ENCODE measurements around the gene MAPK8IP1.

MAPK8IP1 gene

GRCh38 chr11:45846974-45847910 lies 38.2 kb upstream of the MAPK8IP1 start, which contains the start of gene CRY2:
TSS of gene CRY2 (plus strand) at chr11:45847475. CDS start at chr11:45847491, 16 bp downstream.
- in situ Hi-C loops (cut with MboI; ENCODE audit: low sequenced_read_pairs, unreplicated experiment): no loop called here
- peak; percentile 99 for DNase-seq (ENCODE audit: low spot score)
- TF ChIP-seq CTCF (IDR thresholded peaks at IDR 0.05; ENCODE audit: borderline replicate concordance, control extremely low read depth, extremely low read depth, insufficient read depth, missing control alignments): no peak

- TF ChIP-seq CTCF (IDR thresholded peaks at IDR 0.05; ENCODE audit: borderline replicate concordance, control extremely low read depth, extremely low read depth, insufficient read depth, missing control alignments): no peak
- in situ Hi-C loops (cut with MboI; ENCODE audit: low sequenced_read_pairs, unreplicated experiment): no loop called here
- DNase-seq (ENCODE audit: low spot score): peak; percentile 52
Measured at GRCh38 chr11:45847911-45848316, 37.5 kb upstream of the MAPK8IP1 start.

- no peak for DNase-seq (ENCODE audit: low spot score)
- TF ChIP-seq CTCF (IDR thresholded peaks at IDR 0.05; ENCODE audit: borderline replicate concordance, control extremely low read depth, extremely low read depth, insufficient read depth, missing control alignments): no peak
- in situ Hi-C loops (cut with MboI; ENCODE audit: low sequenced_read_pairs, unreplicated experiment): no loop called here
Measured at GRCh38 chr11:45848654-45849081, 36.8 kb upstream of the MAPK8IP1 start.

GRCh38 chr11:45850446-45850845 lies 35.0 kb upstream of the MAPK8IP1 start:
- in situ Hi-C loops (cut with MboI; ENCODE audit: low sequenced_read_pairs, unreplicated experiment): no loop called here

GRCh38 chr11:45851228-45851627 lies 34.2 kb upstream of the MAPK8IP1 start:
- no peak for DNase-seq (ENCODE audit: low spot score)
- in situ Hi-C loops (cut with MboI; ENCODE audit: low sequenced_read_pairs, unreplicated experiment): no loop called here
- TF ChIP-seq CTCF (IDR thresholded peaks at IDR 0.05; ENCODE audit: borderline replicate concordance, control extremely low read depth, extremely low read depth, insufficient read depth, missing control alignments): no peak

More at GRCh38 chr11:45850446-45850845, 35.0 kb upstream of the MAPK8IP1 start:
- TF ChIP-seq CTCF (IDR thresholded peaks at IDR 0.05; ENCODE audit: borderline replicate concordance, control extremely low read depth, extremely low read depth, insufficient read depth, missing control alignments): no peak
- no peak for DNase-seq (ENCODE audit: low spot score)

- no peak for DNase-seq (ENCODE audit: low spot score)
- in situ Hi-C loops (cut with MboI; ENCODE audit: low sequenced_read_pairs, unreplicated experiment): no loop called here
- TF ChIP-seq CTCF (IDR thresholded peaks at IDR 0.05; ENCODE audit: borderline replicate concordance, control extremely low read depth, extremely low read depth, insufficient read depth, missing control alignments): no peak
Measured at GRCh38 chr11:45852018-45852711, 33.3 kb upstream of the MAPK8IP1 start.

All from GM13976 (cell line).